IPS-NIHi11 (cell line): Measurements from ENCODE around the gene AKR1C4.
A peak's percentile ranks its signal among the peaks of the same experiment; 100 is the strongest.
"Not testable (repeated sequence)": the region's sequence is repeated elsewhere in the genome, so short reads cannot be mapped to it uniquely, and the experiment has no call there.

Source experiments
- DNase-seq: peaks from one replicate; pipeline ENCODE4 v3.0.0; 2012; ENCODE audit warnings: mixed read lengths, low spot score

The AKR1C4 gene

DNA sequence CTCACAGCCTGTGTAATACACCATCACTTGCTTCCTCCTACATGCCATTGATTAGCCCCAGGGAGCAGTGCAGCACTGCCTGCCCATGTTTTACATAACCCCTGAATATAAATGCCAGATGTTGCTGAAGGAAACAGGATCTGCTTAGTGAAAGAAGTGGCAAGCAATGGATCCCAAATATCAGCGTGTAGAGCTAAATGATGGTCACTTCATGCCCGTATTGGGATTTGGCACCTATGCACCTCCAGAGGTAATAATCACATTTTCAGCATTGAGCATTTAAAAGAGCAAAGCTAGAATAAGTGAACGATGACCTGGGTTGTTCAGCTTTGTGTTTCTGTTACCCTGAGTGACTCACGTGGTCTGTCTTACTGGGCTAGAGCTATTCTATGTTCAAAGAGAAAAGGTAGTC, at the start of gene AKR1C4:
Gene AKR1C4 (plus strand): TSS at position 136 of the 412 bp plus-strand sequence. CDS start 31 bp downstream, at position 167.
- DNase-seq, result no peak

DNA sequence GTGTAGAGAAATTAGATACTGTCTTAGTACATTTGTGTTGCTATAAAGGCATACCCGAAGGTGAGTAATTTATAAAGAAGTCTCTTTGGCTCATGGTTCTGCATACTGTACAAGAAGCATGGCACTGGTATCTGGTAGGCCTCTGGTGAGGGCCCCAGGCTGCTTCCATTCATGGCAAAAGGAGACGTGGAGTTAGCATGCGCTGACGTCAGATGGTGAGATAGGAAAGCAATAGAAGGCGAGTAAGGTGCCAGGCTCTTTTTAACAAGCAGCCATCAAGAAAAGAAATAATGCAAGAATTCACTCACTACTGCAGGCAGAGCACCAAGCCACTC, 49.8 kb upstream of the AKR1C4 start:
- DNase-seq, result no peak

GRCh38 chr10:5147255-5147980, 49.2 kb upstream of the AKR1C4 start:
- DNase-seq, result no peak

GRCh38 chr10:5147981-5148677, 48.5 kb upstream of the AKR1C4 start:
- DNase-seq, result no peak

- no peak for DNase-seq
Observed at GRCh38 chr10:5148678-5149032, 48.0 kb upstream of the AKR1C4 start.

GRCh38 chr10:5151076-5151475, 45.6 kb upstream of the AKR1C4 start:
- no peak for DNase-seq

DNA sequence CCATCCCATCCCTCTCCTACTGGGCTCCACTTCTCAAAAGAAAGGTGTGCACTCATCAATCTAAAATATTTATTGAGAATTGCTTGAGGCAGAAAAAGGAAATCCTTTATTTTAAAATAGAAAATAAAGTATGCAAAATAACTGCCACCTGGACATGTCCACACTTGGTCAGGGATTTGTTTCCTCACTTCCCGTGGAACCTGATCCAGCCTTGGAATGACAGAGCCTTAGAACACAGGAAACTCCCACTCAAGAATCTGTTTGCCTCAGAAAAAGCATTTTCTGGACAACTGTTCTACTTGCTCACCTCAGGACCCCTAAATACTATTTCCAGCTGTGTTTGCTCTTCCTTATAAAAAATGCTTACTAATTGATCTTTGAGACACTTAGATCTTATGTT, 40.7 kb upstream of the AKR1C4 start:
- DNase-seq, result no peak

DNA sequence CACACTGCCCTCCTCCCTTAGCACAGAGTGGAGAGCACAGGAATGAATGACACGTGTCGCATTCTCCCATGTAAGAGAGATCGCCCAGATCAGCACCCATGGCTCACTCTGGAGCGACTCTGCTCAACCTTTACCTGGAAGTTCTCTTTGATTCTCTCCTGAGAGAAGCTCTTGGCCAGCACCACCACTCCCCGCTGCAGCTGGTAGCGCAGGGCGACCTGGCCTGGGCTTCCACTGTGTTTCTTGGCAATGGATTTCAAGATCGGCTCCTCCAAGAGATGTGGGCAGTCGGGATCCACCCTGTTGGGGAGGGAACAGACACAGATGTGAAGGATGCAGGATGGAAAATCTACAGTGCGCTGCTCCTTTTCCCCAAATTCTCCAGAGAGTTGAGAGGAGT, 39.1 kb upstream of the AKR1C4 start:
- DNase-seq, result no peak

DNA sequence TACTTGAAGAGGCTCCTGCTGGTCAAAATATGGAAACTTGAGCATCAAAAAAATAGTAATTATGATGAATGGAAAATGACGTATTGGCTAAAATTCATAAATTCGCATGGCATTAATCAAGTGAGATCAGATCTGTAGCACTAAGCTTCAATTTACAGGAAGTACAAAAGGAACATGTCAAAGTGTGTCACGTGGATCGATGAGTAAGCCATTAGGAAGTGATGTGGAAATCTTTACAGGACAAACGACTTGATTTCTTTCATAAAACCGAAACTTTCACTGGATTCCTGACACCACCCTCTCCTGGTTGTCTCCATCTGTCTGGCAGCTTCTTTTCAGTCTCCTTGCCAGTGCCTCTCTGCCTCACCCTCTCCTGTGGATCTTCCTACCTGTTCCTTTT, 37.5 kb upstream of the AKR1C4 start:
- no peak for DNase-seq

GRCh38 chr10:5163487-5163886, 33.1 kb upstream of the AKR1C4 start:
- DNase-seq, result no peak

DNA sequence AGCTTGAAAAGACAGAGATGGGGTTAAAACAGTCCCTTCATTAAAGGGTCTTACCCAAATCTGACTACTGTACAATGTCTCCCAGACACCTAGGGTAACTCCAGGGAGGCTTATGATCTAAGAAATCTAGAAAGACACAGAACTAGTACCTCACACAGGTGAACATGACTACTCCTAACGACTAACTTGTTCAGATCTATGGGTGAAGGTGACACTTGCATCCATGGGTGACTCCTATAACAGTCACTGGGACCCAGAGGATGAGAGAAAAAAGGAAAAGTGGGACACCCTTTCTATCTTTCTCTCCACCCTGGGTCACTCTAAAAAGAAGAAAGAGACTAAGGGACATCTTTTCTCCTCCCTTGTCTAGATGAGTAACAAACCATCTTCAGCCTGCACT, 30.9 kb upstream of the AKR1C4 start:
- peak; percentile 17 for DNase-seq

DNA sequence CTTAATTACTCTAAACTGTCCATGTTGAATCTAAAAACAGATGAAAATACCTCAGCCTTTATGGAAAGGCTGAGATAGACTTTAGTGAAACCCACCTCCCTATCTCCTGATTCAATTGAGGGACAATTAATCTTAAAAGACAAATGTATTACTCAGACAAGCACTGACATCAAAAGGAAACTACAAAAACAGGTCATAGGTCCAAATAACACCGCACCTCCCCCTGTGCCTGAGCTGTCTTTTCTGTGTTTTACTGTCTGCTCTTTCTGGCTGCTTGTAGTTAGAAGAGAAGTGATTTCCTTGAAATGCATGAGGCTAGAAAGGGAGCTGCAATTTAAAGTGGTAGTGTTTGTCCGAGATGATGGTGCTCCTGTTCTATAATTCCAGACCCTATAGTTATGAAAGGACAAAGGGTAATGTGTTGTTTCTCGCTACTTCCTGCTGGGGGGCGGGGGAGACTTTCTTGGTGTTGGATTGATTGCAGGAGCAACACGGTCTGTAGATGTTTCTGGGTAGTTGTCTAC, 27.7 kb upstream of the AKR1C4 start:
- no peak for DNase-seq

DNA sequence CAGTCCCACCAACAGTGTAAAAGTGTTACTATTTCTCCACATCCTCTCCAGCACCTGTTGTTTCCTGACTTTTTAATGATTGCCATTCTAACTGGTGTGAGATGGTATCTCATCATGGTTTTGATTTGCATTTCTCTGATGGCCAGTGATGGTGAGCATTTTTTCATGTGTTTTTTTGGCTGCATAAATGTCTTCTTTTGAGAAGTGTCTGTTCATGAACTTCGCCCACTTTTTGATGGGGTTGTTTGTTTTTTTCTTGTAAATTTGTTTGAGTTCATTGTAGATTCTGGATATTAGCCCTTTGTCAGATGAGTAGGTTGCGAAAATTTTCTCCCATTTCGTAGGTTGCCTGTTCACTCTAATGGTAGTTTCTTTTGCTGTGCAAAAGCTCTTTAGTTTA, 21.1 kb upstream of the AKR1C4 start:
- DNase-seq, result not testable (repeated sequence)

- not testable (repeated sequence) for DNase-seq
Observed at GRCh38 chr10:5180503-5180902, 16.1 kb upstream of the AKR1C4 start.

GRCh38 chr10:5183923-5184322, 12.7 kb upstream of the AKR1C4 start:
- DNase-seq, result no peak

- no peak for DNase-seq
Observed at GRCh38 chr10:5184987-5185775, 11.5 kb upstream of the AKR1C4 start, which contains the start of gene AKR1C8. Gene AKR1C8 (minus strand): TSS chr10:5185150. CDS start chr10:5185104, 46 bp downstream.

- DNase-seq, result no peak
Observed at GRCh38 chr10:5187867-5188266, 8.8 kb upstream of the AKR1C4 start.

GRCh38 chr10:5188358-5188757, 8.3 kb upstream of the AKR1C4 start:
- no peak for DNase-seq

GRCh38 chr10:5194431-5194830, 2.2 kb upstream of the AKR1C4 start:
- DNase-seq, result no peak

- no peak for DNase-seq
Observed at GRCh38 chr10:5195727-5196374, 786 bp upstream of the AKR1C4 start.

DNA sequence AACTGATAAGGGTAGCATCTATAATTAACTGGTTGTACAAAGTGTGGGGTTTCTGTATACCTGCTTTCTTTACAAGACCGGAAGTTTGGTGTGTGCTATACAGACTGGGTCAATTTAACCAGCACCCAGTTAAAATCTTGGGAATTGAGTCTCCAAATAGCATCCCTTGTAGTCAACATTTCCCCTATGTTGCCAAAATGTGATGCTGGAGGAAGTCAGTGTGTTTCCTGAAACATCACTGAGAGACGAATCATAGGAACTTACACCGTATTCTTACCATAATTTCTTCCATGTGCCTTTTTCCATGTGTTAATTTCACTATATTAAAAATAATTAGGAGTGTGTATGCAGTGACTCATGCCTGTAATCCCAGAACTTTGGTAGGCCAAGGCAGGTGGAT, 1.7 kb downstream of the AKR1C4 start:
- no peak for DNase-seq

- peak; percentile 22 for DNase-seq
Observed at GRCh38 chr10:5199398-5199797, 2.8 kb downstream of the AKR1C4 start.
